Measurements from ENCODE around the gene ZNF283.

DNA sequence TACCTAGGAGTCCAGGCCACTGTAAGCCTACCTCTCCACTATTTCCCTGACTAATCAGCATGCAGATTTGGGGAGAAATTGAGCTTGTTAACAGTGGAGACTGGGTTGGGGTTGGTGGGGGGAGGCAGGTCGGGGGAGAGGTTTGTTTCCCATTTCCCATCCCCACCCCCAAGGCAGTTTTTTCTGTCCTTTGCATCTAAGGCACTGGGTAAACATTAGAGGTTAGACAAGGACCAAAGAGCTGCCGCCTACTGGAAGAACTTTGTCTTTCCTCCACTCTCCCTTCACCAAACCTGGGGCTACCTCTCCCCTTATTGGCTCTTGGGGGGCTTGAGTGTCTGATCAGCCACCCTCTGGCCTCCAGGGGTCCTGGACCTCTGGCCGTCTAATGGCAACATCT, 47.3 kb upstream of the ZNF283 start:
- TF ChIP-seq CTCF (IDR thresholded peaks at IDR 0.05) (no peak), POLR2A (IDR thresholded peaks at IDR 0.05) (no peak)
